ENCODE data around the gene BEST2.

Gene BEST2

GRCh38 chr19:12752056-12752781, 628 bp downstream of the BEST2 start:
- Histone ChIP-seq H3K9me3 (ENCODE audit: control insufficient read depth in 2 of 2, low read length in 2 of 2) (peaks cover 0 to 7% of the 10 kb centered on the region in 2 donors), H3K4me3 (ENCODE audit: low read length in 2 of 2) (no peak overlapping the region), H3K9ac (ENCODE audit: low read length in 2 of 2) (no peak overlapping the region), H3K36me3 (ENCODE audit: control insufficient read depth in 2 of 2, insufficient read depth in 2 of 2, low read length in 2 of 2) (peaks cover 7 to 8% of the 10 kb centered on the region in 2 donors), H3K27ac (ENCODE audit: low read length) (no peak overlapping the region), H3K4me1 (ENCODE audit: control insufficient read depth, insufficient read depth, low read length) (peaks cover under 1% of the 10 kb centered on the region), H3K27me3 (ENCODE audit: control insufficient read depth in 1 of 2, insufficient read depth in 2 of 2, low read length in 2 of 2) (peaks cover 7 to 13% of the 10 kb centered on the region in 2 donors)

- Histone ChIP-seq H3K4me1 (ENCODE audit: control insufficient read depth, insufficient read depth, low read length) (peaks cover 9% of the 10 kb centered on the region), H3K9ac (ENCODE audit: low read length in 2 of 2) (no peak overlapping the region), H3K27ac (ENCODE audit: low read length) (no peak overlapping the region)
Observed at GRCh38 chr19:12754465-12755196, 3.0 kb downstream of the BEST2 start.

GRCh38 chr19:12756150-12756883, 4.7 kb downstream of the BEST2 start:
- H3K4me3 ChIP-seq (ENCODE audit: low read length in 2 of 2): no peak overlapping the region
- no peak overlapping the region for H3K27ac ChIP-seq (ENCODE audit: low read length)
- no peak overlapping the region for H3K9ac ChIP-seq (ENCODE audit: low read length in 2 of 2)
- peaks cover 9% of the 10 kb centered on the region for H3K4me1 ChIP-seq (ENCODE audit: control insufficient read depth, insufficient read depth, low read length)
- H3K27me3 ChIP-seq (ENCODE audit: control insufficient read depth in 1 of 2, insufficient read depth in 2 of 2, low read length in 2 of 2): peaks cover 3% of the 10 kb centered on the region in 2 donors
- no peaks in the 10 kb centered on the region for H3K9me3 ChIP-seq (ENCODE audit: control insufficient read depth in 2 of 2, low read length in 2 of 2)
- H3K36me3 ChIP-seq (ENCODE audit: control insufficient read depth in 2 of 2, insufficient read depth in 2 of 2, low read length in 2 of 2): no peaks in the 10 kb centered on the region

More at GRCh38 chr19:12754465-12755196, 3.0 kb downstream of the BEST2 start:
- H3K9me3 ChIP-seq (ENCODE audit: control insufficient read depth in 2 of 2, low read length in 2 of 2): no peaks in the 10 kb centered on the region
- H3K36me3 ChIP-seq (ENCODE audit: control insufficient read depth in 2 of 2, insufficient read depth in 2 of 2, low read length in 2 of 2): no peaks in the 10 kb centered on the region
- H3K27me3 ChIP-seq (ENCODE audit: control insufficient read depth in 1 of 2, insufficient read depth in 2 of 2, low read length in 2 of 2): peaks cover 7 to 8% of the 10 kb centered on the region in 2 donors
- H3K4me3 ChIP-seq (ENCODE audit: low read length in 2 of 2): no peak overlapping the region

- Histone ChIP-seq H3K4me1 (ENCODE audit: control insufficient read depth, insufficient read depth, low read length) (peaks cover 9% of the 10 kb centered on the region), H3K36me3 (ENCODE audit: control insufficient read depth in 2 of 2, insufficient read depth in 2 of 2, low read length in 2 of 2) (no peaks in the 10 kb centered on the region), H3K4me3 (ENCODE audit: low read length in 2 of 2) (peak overlapping the region in 1 of 2 donors; percentile 66), H3K27ac (ENCODE audit: low read length) (peak overlapping the region; percentile 41), H3K27me3 (ENCODE audit: control insufficient read depth in 1 of 2, insufficient read depth in 2 of 2, low read length in 2 of 2) (no peaks in the 10 kb centered on the region), H3K9me3 (ENCODE audit: control insufficient read depth in 2 of 2, low read length in 2 of 2) (no peaks in the 10 kb centered on the region), H3K9ac (ENCODE audit: low read length in 2 of 2) (peak overlapping the region; percentile 29 to 45)
Observed at GRCh38 chr19:12757544-12758274, 6.1 kb downstream of the BEST2 start.

- Histone ChIP-seq H3K4me1 (ENCODE audit: control insufficient read depth, insufficient read depth, low read length) (peaks cover 9% of the 10 kb centered on the region), H3K9me3 (ENCODE audit: control insufficient read depth in 2 of 2, low read length in 2 of 2) (no peaks in the 10 kb centered on the region), H3K9ac (ENCODE audit: low read length in 2 of 2) (no peak overlapping the region), H3K36me3 (ENCODE audit: control insufficient read depth in 2 of 2, insufficient read depth in 2 of 2, low read length in 2 of 2) (peaks cover 0 to 5% of the 10 kb centered on the region in 2 donors), H3K4me3 (ENCODE audit: low read length in 2 of 2) (no peak overlapping the region), H3K27ac (ENCODE audit: low read length) (no peak overlapping the region), H3K27me3 (ENCODE audit: control insufficient read depth in 1 of 2, insufficient read depth in 2 of 2, low read length in 2 of 2) (no peaks in the 10 kb centered on the region)
Observed at GRCh38 chr19:12759686-12760085, 8.1 kb downstream of the BEST2 start.

GRCh38 chr19:12763100-12763499, 11.5 kb downstream of the BEST2 start:
- no peak overlapping the region for H3K27ac ChIP-seq (ENCODE audit: low read length)
- H3K27me3 ChIP-seq (ENCODE audit: control insufficient read depth in 1 of 2, insufficient read depth in 2 of 2, low read length in 2 of 2): no peaks in the 10 kb centered on the region
- no peak overlapping the region for H3K4me3 ChIP-seq (ENCODE audit: low read length in 2 of 2)
- H3K9me3 ChIP-seq (ENCODE audit: control insufficient read depth in 2 of 2, low read length in 2 of 2): no peaks in the 10 kb centered on the region
- H3K36me3 ChIP-seq (ENCODE audit: control insufficient read depth in 2 of 2, insufficient read depth in 2 of 2, low read length in 2 of 2): peaks cover 0 to 5% of the 10 kb centered on the region in 2 donors
- no peak overlapping the region for H3K9ac ChIP-seq (ENCODE audit: low read length in 2 of 2)
- no peaks in the 10 kb centered on the region for H3K4me1 ChIP-seq (ENCODE audit: control insufficient read depth, insufficient read depth, low read length)

- Histone ChIP-seq H3K9ac (ENCODE audit: low read length in 2 of 2) (no peak overlapping the region), H3K4me1 (ENCODE audit: control insufficient read depth, insufficient read depth, low read length) (no peaks in the 10 kb centered on the region), H3K36me3 (ENCODE audit: control insufficient read depth in 2 of 2, insufficient read depth in 2 of 2, low read length in 2 of 2) (peaks cover 0 to 5% of the 10 kb centered on the region in 2 donors), H3K4me3 (ENCODE audit: low read length in 2 of 2) (no peak overlapping the region), H3K9me3 (ENCODE audit: control insufficient read depth in 2 of 2, low read length in 2 of 2) (no peaks in the 10 kb centered on the region), H3K27ac (ENCODE audit: low read length) (no peak overlapping the region), H3K27me3 (ENCODE audit: control insufficient read depth in 1 of 2, insufficient read depth in 2 of 2, low read length in 2 of 2) (no peaks in the 10 kb centered on the region)
Observed at GRCh38 chr19:12764698-12765097, 13.1 kb downstream of the BEST2 start.

- Histone ChIP-seq H3K9ac (ENCODE audit: low read length in 2 of 2) (no peak overlapping the region), H3K4me3 (ENCODE audit: low read length in 2 of 2) (peak overlapping the region; percentile 70 to 73), H3K27ac (ENCODE audit: low read length) (no peak overlapping the region), H3K36me3 (ENCODE audit: control insufficient read depth in 2 of 2, insufficient read depth in 2 of 2, low read length in 2 of 2) (peaks cover 0 to 7% of the 10 kb centered on the region in 2 donors), H3K27me3 (ENCODE audit: control insufficient read depth in 1 of 2, insufficient read depth in 2 of 2, low read length in 2 of 2) (no peaks in the 10 kb centered on the region), H3K4me1 (ENCODE audit: control insufficient read depth, insufficient read depth, low read length) (no peaks in the 10 kb centered on the region), H3K9me3 (ENCODE audit: control insufficient read depth in 2 of 2, low read length in 2 of 2) (no peaks in the 10 kb centered on the region)
Observed at GRCh38 chr19:12766051-12766521, 14.5 kb downstream of the BEST2 start.

GRCh38 chr19:12767150-12767549, 15.6 kb downstream of the BEST2 start:
- H3K27me3 ChIP-seq (ENCODE audit: control insufficient read depth in 1 of 2, insufficient read depth in 2 of 2, low read length in 2 of 2): no peaks in the 10 kb centered on the region
- H3K27ac ChIP-seq (ENCODE audit: low read length): no peak overlapping the region
- no peak overlapping the region for H3K4me3 ChIP-seq (ENCODE audit: low read length in 2 of 2)
- peaks cover 0 to 7% of the 10 kb centered on the region in 2 donors for H3K36me3 ChIP-seq (ENCODE audit: control insufficient read depth in 2 of 2, insufficient read depth in 2 of 2, low read length in 2 of 2)
- H3K4me1 ChIP-seq (ENCODE audit: control insufficient read depth, insufficient read depth, low read length): no peaks in the 10 kb centered on the region
- H3K9me3 ChIP-seq (ENCODE audit: control insufficient read depth in 2 of 2, low read length in 2 of 2): no peaks in the 10 kb centered on the region
- H3K9ac ChIP-seq (ENCODE audit: low read length in 2 of 2): no peak overlapping the region

- Histone ChIP-seq H3K9ac (ENCODE audit: low read length in 2 of 2) (no peak overlapping the region), H3K9me3 (ENCODE audit: control insufficient read depth in 2 of 2, low read length in 2 of 2) (no peaks in the 10 kb centered on the region), H3K4me3 (ENCODE audit: low read length in 2 of 2) (no peak overlapping the region), H3K27me3 (ENCODE audit: control insufficient read depth in 1 of 2, insufficient read depth in 2 of 2, low read length in 2 of 2) (no peaks in the 10 kb centered on the region), H3K36me3 (ENCODE audit: control insufficient read depth in 2 of 2, insufficient read depth in 2 of 2, low read length in 2 of 2) (peaks cover 0 to 7% of the 10 kb centered on the region in 2 donors), H3K4me1 (ENCODE audit: control insufficient read depth, insufficient read depth, low read length) (no peaks in the 10 kb centered on the region), H3K27ac (ENCODE audit: low read length) (no peak overlapping the region)
Observed at GRCh38 chr19:12767666-12768065, 16.1 kb downstream of the BEST2 start.
